ACHN (cell line): ENCODE measurements around the gene ABHD2.

Source experiments
- DNase-seq: peaks from one replicate; pipeline ENCODE4 v3.0.0-alpha.2; 2015
- in situ Hi-C: cut with HindIII; loops from 2 replicates; pipeline ENCODE4 v1.10.0; 2017; ENCODE audit warnings: low sequenced_read_pairs, low pct_ligation_motif_present, low pct_unique_long_range_greater_than_20kb

The ABHD2 gene

DNA sequence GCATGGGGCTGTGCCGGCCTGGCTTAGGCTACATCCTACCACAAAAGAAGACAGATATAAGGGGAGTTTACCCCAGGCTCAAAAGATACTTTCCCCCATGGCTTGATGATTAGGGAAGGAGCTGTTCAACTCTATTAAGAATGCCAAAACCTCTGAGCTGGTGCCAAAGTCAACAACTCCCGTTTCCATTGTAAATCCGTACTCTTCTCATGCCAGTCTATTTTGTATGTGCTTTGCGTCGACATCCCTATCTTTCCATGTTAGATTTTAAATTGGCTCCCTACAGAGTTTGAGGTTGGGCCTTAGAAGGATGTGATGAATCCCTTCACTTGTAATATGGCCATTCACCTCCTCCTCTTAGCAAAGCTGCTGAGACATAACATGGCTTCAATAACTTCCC, 86.2 kb downstream of the ABHD2 start:
- in situ Hi-C loops, result no loop called here

DNA sequence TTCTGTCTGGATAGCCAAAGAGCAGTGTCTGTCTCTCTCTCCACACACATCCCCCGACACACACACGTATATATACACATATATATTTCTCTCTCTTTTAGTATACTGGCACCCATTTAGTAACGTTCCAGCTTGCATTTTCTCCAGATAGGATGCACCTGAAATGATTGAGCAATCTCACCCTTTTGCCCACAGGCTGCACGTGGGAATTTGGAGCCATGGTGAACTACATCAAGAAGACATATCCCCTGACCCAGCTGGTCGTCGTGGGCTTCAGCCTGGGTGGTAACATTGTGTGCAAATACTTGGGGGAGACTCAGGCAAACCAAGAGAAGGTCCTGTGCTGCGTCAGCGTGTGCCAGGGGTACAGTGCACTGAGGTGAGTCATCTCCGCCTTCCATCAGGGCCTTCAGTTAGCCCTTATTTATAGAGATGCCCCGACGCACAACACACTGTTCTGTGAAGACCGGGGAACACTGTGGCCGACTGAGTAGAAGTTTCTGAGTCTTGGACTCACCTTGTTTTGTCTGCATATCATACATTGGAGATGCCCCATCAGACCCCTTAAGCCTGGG, 87.4 kb downstream of the ABHD2 start:
- DNase-seq, result no peak
- in situ Hi-C loops, result no loop called here

More for the DNA sequence above, 86.2 kb downstream of the ABHD2 start:
- no peak for DNase-seq

DNA sequence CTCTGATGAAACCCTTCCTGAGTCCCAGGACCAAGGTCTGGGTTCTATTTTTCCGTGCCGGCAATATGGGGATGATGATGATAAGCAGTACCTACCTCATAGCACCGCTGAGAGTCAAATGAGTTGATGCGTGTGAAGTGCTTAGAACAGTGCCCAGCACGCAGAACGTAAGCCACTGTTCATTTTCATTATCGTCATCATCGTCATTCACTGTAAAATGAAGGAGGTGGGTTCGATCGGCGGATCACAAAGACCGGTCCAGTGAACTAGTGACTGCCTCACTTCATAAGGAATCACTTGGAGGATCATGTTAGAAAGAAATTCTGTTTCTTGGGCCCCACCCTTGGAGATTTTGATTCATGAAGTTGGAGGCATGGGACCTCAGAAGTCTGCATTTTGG, 88.9 kb downstream of the ABHD2 start:
- DNase-seq, result no peak
- in situ Hi-C loops, result no loop called here

DNA sequence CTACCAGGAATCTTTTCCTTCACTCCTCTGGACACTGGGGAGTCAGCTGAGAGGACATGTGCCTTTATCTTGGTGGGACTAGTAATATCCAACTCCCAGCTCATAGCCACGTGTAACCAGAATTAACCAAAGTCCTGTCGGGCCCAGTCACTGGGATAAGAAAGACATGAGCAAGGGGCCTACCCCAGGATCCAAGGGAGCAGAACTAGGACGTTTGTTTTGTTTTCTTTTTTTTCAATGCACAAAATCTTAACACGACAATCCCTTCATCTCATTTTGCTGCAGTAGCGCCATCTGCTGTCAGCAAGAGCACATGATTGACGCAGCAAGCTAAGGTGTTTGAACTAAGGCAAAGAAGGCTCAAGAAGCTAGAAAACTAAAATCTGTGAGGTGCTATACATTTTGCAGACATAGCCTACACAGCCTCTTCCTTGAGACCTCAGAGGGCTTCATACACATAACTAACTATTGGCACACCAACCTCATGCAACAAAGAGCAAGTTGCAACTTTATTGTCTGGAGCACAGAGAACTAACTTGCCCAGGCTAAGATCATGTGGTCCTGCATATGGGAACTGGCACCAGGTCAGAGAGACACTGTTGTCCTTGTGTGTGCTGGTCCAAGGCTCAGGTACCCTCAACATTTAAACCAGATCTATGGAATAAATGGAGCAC, 89.5 kb downstream of the ABHD2 start:
- in situ Hi-C loops, result no loop called here
- DNase-seq, result peak; percentile 57

DNA sequence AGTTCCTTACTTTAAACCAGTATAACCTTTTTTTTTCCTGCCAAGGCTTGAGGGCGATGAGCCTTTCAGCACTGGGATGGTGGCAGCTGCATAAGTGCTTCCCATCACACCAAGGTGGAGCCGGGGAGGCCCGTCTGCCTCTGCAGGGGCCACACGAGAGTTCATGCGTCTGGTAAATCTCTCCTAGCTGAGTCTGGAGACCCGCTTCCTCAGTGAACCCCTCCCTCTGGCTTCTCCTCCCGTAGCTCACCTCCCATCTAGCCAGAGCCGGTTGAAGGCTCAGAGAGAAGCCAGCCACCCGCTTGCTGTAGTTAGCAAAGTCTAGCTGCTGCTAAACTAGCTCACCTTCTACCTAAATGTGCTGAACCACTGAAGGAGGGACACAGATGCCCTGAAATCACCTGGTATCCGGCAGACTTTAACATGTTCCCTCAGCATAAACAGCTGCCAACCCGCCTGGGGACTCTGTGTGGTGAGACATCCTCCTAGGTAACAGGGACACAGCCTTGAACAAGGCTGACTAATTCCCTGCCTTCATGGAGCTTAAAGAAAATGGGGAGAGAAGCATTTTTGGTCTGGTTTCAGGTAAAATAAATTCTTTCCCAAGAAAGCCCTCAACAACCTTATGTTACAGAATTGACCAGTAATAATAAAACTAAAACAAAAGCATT, 90.2 kb downstream of the ABHD2 start:
- no peak for DNase-seq
- in situ Hi-C loops, result no loop called here

DNA sequence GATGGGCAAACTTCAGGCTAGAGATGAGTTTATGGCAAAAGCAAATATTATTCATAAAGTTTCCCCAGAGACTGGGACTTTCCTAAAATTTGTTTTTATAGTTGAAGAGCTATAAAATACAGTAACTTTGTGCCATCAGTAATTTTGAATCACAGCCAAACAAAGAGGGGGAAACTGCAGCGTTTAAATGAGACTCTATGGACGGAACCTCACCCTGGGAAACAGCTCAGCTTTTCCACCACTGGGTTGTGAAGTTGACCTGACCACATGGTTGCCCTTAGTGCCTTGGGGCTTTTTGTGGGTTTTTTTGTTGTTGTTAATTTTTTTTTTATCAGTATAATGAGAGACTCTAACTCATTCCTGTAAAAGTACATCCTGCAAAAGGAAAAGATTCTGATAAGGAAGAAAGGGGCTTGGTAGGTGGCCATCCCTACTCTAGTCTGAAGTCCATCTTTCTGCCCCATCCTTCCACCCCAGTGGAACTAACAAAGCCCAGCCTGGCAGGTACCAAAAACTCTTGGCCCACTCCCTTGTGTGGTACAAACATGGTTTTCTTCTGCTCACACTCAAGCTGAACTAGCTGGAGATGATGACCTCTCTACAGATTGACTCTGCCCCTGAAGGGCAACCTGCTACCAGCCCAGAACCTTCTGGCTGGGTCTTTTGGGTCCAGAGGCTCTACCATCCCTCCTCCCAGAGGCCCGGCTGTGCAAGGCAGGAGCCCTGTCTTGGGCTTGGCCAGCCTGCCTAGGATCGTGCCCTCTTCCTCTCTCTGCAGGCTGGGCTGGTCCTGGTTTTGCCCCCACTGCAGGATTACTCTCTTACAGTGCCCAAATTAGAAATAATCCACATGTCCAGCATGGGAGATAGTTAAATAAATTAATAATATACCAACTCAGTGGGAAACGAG, 92.0 kb downstream of the ABHD2 start:
- DNase-seq, result no peak
- in situ Hi-C loops, result no loop called here

DNA sequence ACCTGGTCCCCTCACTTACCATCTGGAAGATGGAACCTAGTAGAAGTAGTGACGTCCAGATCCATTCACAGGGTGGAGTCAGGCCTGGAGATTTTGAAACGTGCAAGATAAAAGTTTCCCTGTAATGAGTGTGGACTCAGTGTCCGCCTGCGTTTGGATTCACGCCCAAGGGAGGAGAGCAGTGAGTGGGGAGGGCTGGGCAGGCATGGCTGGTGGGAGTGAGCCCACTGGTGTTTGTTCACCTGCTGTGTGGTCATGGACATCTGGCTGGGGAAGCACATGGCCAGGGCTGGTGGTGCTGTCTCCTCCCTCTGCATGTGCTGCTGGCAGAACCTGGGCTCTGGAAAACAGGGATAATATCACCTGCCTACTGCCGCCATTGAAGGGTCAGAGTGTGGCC, 96.1 kb downstream of the ABHD2 start:
- in situ Hi-C loops, result no loop called here
- DNase-seq, result no peak

DNA sequence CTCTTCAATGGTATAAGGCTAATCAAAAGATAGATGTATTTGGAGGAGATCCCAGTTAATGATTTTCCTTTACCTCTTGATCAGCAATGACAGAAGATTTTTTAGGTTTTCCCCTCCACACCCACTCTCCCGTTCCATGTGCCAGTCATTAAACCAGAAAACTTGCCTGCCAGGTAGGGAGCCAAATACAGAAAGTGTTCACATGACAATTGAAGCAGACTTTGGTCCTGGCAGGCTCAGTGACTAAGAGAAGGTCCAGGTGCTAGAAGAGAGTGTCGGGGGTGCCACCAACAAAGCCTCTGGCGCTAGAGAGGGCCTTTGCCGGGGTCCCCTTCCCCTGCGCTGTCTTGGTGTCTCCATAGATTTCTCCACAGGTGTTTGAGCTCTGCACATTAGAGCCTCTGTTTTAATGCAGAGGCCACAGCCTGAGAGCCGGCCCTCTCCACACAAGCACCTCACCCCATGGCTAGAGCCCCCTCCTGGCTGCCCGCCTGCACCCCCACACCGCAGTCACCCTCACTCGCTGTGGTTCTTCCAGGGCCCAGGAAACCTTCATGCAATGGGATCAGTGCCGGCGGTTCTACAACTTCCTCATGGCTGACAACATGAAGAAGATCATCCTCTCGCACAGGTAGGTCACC, 96.8 kb downstream of the ABHD2 start:
- in situ Hi-C loops, result no loop called here
- no peak for DNase-seq

DNA sequence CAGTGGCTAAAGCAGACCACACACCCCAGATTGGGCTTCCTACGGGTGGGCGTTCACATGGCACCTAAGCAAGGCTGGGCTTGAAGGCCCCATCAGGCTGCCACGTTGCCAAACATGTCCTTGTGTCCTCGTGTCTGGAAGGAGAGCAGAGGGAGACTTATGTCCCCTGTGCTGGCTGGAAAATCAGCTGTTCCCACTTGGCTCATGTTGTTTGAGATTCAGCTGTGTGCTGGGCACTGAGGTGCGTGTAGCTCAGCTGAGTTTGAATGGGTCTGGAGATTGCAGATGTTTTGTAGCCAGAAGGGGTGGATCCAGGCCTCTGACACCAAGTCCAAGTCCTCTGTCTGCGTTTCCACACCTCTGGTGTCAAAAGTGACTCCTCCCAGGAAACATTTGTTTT, 98.5 kb downstream of the ABHD2 start:
- in situ Hi-C loops, result no loop called here

DNA sequence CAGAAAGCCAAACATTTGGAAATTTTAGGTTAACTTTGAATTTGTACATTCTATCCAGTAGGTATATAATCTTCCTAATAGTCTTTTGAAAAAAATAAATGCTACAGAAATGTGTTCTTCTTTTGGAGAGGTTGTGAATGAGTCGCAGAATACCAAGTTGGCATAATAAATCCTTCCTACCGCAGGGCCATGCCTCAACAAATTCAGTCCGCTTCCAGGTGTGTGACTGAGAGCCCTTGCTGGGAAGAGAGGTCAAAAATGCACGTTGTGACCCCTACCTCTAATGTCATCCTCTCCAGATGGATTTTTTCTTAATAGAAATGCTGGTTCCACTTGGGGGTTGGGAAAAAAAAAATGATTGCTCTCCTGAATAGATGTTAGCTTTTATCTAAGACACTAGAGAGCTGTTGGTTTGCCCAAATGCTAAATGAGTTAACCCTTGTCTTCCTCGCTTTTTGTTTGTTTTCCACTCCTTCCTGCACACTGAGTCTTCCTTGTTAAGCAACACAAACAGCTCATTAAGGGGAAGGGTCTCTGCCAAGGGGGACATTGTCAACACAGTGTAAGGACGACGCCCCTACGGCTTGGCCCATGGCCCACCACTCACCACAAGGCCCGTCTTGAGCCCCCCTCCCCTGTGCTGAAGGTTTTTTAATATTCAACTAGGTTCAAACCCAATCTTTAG, 99.2 kb downstream of the ABHD2 start:
- in situ Hi-C loops, result no loop called here
- DNase-seq, result peak; percentile 59

More for the DNA sequence above, 98.5 kb downstream of the ABHD2 start:
- no peak for DNase-seq

DNA sequence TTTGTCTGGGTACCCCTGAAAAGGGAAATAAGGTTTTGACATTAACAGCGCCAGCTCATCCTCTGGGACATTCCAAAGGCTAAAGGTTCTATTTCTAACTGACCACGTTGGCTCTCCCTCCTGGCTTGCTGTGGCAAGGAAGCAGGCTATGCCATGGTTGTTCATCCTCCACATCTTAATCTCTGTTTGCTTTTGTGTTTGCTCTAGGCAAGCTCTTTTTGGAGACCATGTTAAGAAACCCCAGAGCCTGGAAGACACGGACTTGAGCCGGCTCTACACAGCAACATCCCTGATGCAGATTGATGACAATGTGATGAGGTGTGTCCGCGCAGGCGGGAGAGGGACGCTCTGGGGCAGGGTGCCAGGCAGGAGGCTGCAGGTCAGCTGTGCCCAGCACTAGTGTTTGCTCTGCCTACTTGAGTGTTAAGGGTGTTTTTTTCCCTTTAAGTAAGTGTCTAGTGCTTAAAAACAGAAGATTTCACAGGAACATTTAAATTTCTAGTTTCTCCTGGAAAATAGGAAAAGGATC, 99.8 kb downstream of the ABHD2 start:
- in situ Hi-C loops, result no loop called here
- peak; percentile 70 for DNase-seq

DNA sequence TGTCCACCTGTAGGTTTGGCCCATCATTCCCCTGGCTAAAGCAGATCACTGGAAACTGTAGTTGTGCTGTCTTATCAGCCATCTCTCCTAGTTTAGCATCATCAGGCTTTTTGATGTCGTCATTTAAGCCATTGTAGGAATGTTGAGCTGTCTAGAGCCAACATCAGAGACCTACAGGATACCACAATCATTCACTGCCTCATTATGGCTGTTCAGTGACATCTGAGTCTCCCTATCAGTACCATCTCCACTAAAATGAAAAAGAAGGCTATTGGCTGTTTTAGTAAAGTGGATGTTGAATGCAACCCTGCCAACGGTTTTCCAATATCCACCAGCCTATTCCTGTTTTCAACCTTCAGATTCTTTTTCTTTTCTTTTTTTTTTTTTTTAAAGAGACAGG, 103.9 kb downstream of the ABHD2 start:
- no peak for DNase-seq
- in situ Hi-C loops, result no loop called here

DNA sequence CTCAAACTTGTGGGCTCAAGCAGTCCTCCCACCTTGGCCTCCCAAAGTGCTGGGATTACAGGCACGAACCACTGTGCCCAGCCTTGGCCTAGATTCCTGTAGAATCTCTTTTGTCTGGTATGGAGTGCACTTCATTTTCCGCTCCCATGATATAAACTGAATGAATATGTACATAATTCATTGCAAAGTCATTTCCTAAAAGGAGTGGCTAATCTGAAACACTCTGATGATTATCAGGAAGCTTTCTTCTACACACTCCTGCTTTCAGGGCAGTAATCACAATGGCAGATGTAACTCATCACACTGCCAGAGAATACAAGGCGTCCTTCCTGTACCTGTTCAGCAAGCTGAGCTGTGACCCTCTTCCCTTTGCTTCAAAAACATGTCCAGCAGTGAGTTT, 104.5 kb downstream of the ABHD2 start:
- in situ Hi-C loops, result no loop called here

DNA sequence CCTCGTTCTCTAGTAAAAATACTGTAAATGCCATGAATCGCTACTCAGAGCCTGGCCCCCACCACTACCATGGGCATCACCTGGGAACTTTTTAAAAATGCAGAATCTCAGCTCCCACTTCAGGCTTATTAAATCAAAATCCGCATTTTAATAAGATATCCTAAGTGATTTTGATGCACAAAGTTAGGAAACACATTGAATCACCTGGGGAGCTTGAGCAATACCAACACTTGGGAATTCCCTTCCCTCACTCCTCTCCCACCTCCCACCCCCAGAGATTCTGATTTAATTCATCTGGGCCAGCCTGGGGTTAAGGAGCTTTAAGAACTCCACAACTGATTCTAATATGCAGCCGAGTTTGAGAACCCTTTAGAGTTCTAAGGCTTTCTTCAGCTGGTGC, 106.4 kb downstream of the ABHD2 start:
- no peak for DNase-seq
- in situ Hi-C loops, result no loop called here

More for the DNA sequence above, 104.5 kb downstream of the ABHD2 start:
- no peak for DNase-seq

DNA sequence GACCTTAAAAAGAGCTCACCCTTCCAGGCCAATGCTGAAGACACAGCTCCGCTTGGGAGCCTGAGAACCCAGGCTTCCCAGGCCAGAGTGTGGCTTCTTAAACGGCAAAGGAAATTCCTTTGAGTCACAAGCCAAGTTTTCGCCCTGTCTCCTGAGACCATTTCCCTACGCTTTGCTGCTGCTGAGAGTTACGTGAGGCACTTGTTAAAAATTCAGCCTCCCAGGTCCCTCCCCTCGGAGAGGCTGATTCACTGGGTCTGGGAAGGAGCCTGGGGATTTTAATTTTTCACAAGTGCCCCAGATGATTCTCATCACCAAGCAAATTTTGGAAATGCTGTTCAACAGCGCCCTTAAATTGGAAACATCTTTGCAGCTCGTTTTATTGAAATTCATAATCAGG, 107.6 kb downstream of the ABHD2 start:
- peak; percentile 15 for DNase-seq
- in situ Hi-C loops, result no loop called here

DNA sequence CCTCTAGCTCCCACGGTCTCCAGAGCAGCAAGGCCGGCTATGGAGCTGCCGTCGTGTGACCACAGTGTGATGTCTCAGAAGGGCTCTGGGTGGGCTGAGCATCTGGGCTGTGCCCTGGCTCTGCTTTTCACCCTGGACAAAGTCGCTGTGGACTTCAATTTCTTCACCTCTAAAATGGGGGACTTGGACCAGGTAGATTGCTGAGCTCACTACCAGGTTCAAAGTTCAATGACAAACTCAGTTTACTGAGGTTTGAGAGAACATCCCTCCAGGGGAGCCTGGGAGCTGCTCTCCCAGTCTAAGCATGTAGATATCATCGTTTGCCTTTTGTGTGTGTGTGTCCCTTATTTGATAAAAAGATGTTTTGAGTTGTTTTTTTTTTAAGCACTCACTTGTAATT, 108.0 kb downstream of the ABHD2 start:
- in situ Hi-C loops, result no loop called here
- no peak for DNase-seq

DNA sequence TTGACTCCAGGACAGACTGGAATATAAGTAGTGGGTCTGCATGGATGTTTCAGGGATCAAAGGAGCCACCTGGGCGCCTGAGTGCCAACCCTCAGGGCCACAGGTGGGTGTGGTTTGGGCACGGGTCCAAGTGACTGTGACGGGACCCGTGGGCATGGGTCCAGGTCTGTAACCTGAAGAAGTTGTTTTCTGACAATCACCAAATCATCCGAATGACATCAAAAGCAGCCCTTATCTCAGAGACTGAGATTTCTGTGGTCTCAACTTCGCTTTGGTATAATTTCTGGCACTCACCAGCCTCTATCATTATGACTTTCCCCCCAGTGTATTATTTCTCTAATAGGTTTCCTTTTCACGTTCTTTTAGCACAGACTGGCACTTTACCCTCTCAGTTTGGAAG, 108.7 kb downstream of the ABHD2 start:
- in situ Hi-C loops, result no loop called here
- DNase-seq, result no peak

DNA sequence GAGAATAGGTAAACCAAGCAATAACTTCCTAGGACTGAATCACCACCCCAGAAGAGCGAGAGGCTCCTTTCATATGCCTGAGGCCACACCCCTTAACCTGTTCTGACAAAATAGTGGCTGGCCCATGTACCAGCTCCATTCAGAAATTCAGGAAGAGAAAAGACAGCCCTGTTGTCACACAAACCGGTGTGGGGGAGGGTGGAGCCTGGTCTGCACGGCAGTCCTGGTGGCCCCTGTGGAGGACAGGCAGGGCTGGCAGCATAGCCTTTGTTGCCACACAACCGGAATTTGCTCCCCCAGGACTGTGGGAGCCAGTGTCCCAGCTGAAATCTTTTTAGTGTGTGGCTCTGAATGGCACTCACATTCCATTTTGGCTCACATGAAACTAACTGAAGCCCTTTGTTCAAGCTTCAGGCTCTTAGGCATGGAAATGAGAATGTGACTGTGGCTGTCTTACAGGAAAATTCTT, 109.3 kb downstream of the ABHD2 start:
- in situ Hi-C loops, result no loop called here
- DNase-seq, result no peak
